ENCODE results near the gene CYP4F22. TPM values are rescaled to one million over a fixed set of nuclear protein-coding genes. Genes with fewer than 3 reads are reported as not detected.

CYP4F22 gene
- total RNA-seq, 2 experiments from 2014 or later, result 0.19 to 0.28 TPM

- Mint-ChIP-seq H3K9me3 (no peaks in the 10 kb centered on the region), H3K4me3 (no peak overlapping the region), H3K27ac (no peak overlapping the region), H3K36me3 (ENCODE audit: low read depth) (no peaks in the 10 kb centered on the region), H3K4me1 (ENCODE audit: low read depth) (no peaks in the 10 kb centered on the region), H3K27me3 (no peaks in the 10 kb centered on the region)
- Histone ChIP-seq H3K9me3 (ENCODE audit: control insufficient read depth in 1 of 2, insufficient read depth in 1 of 2, low read length in 2 of 2) (no peaks in the 10 kb centered on the region), H3K27me3 (ENCODE audit: control insufficient read depth in 1 of 2, insufficient read depth in 2 of 2, low read length in 2 of 2) (no peaks in the 10 kb centered on the region), H3K27ac (ENCODE audit: low read depth in 1 of 2, low read length in 2 of 2) (no peak overlapping the region), H3K4me1 (ENCODE audit: insufficient read depth, low read length) (no peaks in the 10 kb centered on the region), H3K4me3 (ENCODE audit: low read length) (no peak overlapping the region), H3K36me3 (ENCODE audit: insufficient read depth, low read length) (no peaks in the 10 kb centered on the region)
- ChIA-PET CTCF (interaction anchor here (0.8 to 1.2 kb wide), 2 partner anchors 126 to 368 kb away, joined by 3 to 6 read pairs; partner anchors contain the start of gene AKAP8L), POLR2A (interaction anchor here (1.1 to 1.3 kb wide), 2 partner anchors 30 to 126 kb away, joined by 3 read pairs; partner anchors contain the start of gene AKAP8L)
- no peak for TF ChIP-seq CTCF (IDR thresholded peaks at IDR 0.05)
- intact Hi-C loops (cut with DNase I, micrococcal nuclease), result loop anchor here in 1 of 2 experiments (5.0 kb wide), 1 partner anchor 38 kb away; the partner anchor contains the start of gene CYP4F22
- DNase-seq, result no peak
- no peak for ATAC-seq (ENCODE audit: poor library complexity)
Observed at GRCh38 chr19:15544970-15545369, 36.6 kb downstream of the CYP4F22 start.

DNA sequence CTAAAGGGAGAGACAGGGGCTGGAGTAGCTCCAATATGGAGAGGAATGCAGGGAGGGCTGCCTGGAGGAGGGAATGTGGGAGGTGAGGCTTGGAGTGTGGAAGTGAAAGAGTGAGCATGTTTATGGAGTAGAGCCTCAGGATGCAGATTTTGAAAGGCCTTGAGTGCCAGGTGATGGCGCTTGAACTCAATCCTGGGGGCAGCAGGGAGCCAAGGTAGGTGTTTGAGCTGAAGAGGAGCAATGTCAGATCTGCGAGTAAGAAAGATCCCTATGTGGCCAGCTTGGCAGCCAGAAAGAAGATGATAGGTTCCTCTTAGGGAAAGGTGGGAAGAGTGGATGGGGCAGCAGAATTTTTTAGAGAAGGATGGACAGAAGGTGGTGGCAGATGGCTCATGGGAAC is 40.3 kb downstream of the CYP4F22 start:
- no peaks in the 10 kb centered on the region for H3K36me3 Mint-ChIP-seq (ENCODE audit: low read depth)
- TF ChIP-seq CTCF (IDR thresholded peaks at IDR 0.05), result no peak
- Histone ChIP-seq H3K27ac (ENCODE audit: low read depth in 1 of 2, low read length in 2 of 2) (no peak overlapping the region), H3K9me3 (ENCODE audit: control insufficient read depth in 1 of 2, insufficient read depth in 1 of 2, low read length in 2 of 2) (no peaks in the 10 kb centered on the region), H3K27me3 (ENCODE audit: control insufficient read depth in 1 of 2, insufficient read depth in 2 of 2, low read length in 2 of 2) (no peaks in the 10 kb centered on the region), H3K4me1 (ENCODE audit: insufficient read depth, low read length) (peaks cover 19% of the 10 kb centered on the region), H3K4me3 (ENCODE audit: low read length) (no peak overlapping the region), H3K36me3 (ENCODE audit: insufficient read depth, low read length) (no peaks in the 10 kb centered on the region)
- ChIA-PET POLR2A (no interaction called here), CTCF (no interaction called here)
- peaks cover 13% of the 10 kb centered on the region for H3K4me1 Mint-ChIP-seq (ENCODE audit: low read depth)
- DNase-seq (no peak), ATAC-seq (ENCODE audit: poor library complexity) (no peak)
- intact Hi-C loops (cut with DNase I, micrococcal nuclease), result loop anchor here in 1 of 2 experiments (5.0 kb wide), 1 partner anchor 41 kb away; the partner anchor contains the start of gene CYP4F22
- H3K4me3 Mint-ChIP-seq, result peak overlapping the region; percentile 39
- H3K27ac Mint-ChIP-seq, result no peak overlapping the region
- no peaks in the 10 kb centered on the region for H3K9me3 Mint-ChIP-seq
- no peaks in the 10 kb centered on the region for H3K27me3 Mint-ChIP-seq

DNA sequence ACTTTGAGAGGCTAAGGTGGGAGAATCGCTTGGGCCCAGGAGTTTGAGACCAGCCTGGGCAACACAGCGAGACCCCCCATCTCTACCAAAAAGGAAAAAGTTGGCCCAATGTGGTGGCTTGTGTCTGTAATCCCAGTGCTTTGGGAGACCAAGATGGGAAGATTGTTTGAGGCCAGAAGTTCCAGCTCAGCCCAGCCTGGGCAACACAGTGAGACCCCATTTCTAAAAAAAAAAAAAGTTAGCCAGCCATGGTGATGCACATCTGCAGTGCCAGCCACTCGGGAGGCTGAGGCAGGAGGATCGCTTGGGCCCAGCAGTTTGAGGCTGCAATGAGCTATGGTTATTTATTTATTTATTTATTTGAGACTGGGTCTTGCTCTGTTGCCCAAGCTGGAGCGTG is 41.3 kb downstream of the CYP4F22 start:
- Mint-ChIP-seq H3K27me3 (no peaks in the 10 kb centered on the region), H3K4me1 (ENCODE audit: low read depth) (peaks cover 13% of the 10 kb centered on the region), H3K4me3 (no peak overlapping the region), H3K27ac (no peak overlapping the region), H3K36me3 (ENCODE audit: low read depth) (no peaks in the 10 kb centered on the region), H3K9me3 (no peaks in the 10 kb centered on the region)
- Histone ChIP-seq H3K4me3 (ENCODE audit: low read length) (no peak overlapping the region), H3K9me3 (ENCODE audit: control insufficient read depth in 1 of 2, insufficient read depth in 1 of 2, low read length in 2 of 2) (no peaks in the 10 kb centered on the region), H3K4me1 (ENCODE audit: insufficient read depth, low read length) (peaks cover 19% of the 10 kb centered on the region), H3K27ac (ENCODE audit: low read depth in 1 of 2, low read length in 2 of 2) (no peak overlapping the region), H3K36me3 (ENCODE audit: insufficient read depth, low read length) (no peaks in the 10 kb centered on the region), H3K27me3 (ENCODE audit: control insufficient read depth in 1 of 2, insufficient read depth in 2 of 2, low read length in 2 of 2) (no peaks in the 10 kb centered on the region)
- TF ChIP-seq CTCF (IDR thresholded peaks at IDR 0.05), result no peak
- ATAC-seq (ENCODE audit: poor library complexity) (no peak), DNase-seq (no peak)
- CTCF ChIA-PET, result interaction anchor here (3.8 kb wide), 1 partner anchor 130 kb away, joined by 36 read pairs; the partner anchor contains the start of gene AKAP8L
- POLR2A ChIA-PET, result interaction anchor here (2.4 to 3.6 kb wide), 2 partner anchors 86 to 130 kb away, joined by 39 to 79 read pairs; partner anchors contain the start of genes AKAP8L and RASAL3
- intact Hi-C loops (cut with DNase I, micrococcal nuclease), result loop anchor here in 1 of 2 experiments (5.0 kb wide), 1 partner anchor 42 kb away; the partner anchor contains the start of gene CYP4F22
